GM19467 (cell line): ENCODE data around the gene UQCRC2.
"Not testable (repeated sequence)": the region's sequence is repeated elsewhere in the genome, so short reads cannot be mapped to it uniquely, and the experiment has no call there.

Source experiments
- ATAC-seq: cut with Tn5 transposase; IDR thresholded peaks from one replicate; pipeline ENCODE4 v1.9.1; 2021; ENCODE audit warnings: mild to moderate bottlenecking, moderate library complexity; ENCODE audit not compliant: unreplicated experiment

Gene UQCRC2

DNA sequence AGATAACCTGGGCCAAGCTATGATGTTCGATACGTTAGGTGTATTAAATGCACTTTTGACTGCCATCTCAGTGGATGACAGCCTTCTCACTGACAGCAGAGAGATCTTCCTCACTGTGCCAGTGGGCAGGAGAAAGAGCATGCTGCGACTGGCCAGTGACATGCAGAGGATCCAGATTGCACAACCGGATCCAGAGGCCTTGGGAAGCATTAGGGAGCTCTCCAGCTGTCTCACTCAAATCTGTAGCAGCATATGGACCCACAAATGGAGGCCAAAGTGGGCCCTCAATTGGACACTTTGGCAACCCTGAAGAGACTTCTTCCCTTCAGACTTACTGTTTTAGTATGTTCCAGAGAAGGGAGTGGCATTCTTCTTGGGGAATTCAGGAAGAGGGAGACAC is 26.9 kb downstream of the UQCRC2 start:
- ATAC-seq, result no peak

GRCh38 chr16:21982108-21982507 is 28.9 kb downstream of the UQCRC2 start:
- ATAC-seq, result no peak

GRCh38 chr16:21984062-21984461 is 30.9 kb downstream of the UQCRC2 start:
- ATAC-seq, result no peak

DNA sequence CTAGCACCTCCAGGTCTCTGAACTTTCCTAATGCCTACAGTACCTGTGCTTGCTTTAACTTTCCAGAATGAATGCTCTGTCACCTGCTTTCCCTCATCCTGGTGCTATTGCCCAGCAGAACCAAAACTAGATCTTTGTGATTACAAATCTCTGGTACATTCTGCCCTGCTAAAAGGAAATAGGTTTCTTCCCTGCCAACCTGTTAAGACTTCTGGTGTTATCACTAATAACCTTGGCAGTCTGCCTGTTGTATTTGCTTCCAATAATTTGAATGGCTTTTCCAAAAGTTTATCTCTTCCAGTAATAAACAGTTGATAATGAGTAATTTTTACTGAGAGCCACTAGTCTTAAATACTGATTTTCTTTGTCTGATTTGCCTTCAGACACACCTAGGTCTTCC is 32.4 kb downstream of the UQCRC2 start:
- no peak for ATAC-seq

GRCh38 chr16:21986692-21987246 is 33.6 kb downstream of the UQCRC2 start:
- ATAC-seq, result no peak

DNA sequence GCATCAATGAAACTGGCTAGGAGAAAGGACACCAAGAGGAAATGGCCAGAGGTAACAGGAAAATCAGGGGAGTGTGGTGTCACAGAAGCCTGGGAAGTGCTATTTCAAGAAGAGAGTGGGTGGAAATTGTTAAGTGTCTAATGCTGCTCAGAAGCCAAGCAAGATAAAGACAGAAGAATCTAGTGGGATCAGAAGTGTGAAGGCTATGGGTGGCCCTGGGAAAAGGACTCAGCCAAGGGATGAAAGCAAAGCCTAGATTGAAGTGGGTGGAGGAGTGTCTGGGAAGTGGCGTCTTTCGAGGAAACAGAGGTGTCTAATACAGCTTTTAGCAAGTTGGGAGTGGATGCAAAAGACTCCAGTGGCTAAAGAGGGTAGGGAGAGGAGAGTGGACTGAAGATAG is 34.3 kb downstream of the UQCRC2 start:
- no peak for ATAC-seq

DNA sequence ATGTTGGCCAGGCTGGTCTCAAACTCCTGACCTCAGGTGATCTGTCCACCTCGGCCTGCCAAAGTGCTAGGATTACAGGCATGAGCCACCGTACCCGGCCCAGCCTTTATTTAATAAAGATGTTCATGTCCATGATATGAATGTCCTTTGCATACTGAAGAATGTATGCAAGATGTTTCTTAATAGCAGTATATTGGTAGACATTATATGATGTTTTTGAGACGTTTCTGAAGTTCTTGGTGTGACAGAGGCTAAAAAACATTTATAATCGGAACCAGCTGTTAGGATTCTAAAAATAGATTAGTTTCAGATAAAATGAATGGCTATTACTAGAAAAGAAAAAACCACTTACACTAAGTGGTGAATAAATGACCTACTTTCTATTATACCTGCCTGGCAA is 36.0 kb downstream of the UQCRC2 start:
- ATAC-seq, result no peak

DNA sequence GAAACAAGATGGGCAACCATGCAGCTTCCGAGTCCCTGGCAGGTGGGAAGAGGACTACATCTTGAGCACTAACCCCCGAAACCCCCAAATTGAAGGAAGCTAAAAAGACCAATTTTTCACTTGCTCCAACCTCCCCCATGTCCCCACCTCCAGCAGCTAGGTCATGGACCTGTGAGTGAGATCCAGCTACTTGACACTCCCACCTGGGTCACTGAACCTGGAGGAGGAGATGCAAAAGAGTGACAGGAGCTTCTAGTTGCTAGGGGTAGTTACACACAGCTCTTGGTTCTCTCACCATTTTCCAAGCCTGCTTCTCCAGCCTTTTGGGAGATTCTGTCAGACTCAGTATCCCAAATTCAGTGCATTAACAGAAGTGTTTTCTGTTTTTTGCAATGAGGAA is 36.6 kb downstream of the UQCRC2 start:
- no peak for ATAC-seq

GRCh38 chr16:21990381-21990944 is 37.3 kb downstream of the UQCRC2 start:
- ATAC-seq, result no peak

DNA sequence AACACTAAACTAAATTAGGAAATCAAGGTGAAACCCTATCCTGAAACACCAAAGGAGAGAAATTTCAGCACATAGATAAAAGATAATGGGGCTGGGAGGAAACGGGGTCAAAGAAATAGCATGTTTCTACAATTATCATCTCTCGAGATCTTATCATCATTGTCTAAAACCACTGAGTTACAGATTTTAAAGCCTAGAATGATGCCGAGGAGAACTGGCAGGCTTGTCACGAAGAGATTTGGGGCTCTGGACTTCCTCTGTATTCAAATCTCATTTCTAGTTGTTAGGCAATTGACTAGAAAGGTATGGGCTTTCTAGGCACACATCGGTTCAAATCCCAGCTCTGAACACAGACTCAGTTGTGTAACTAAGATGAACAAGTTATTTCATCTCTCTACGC is 38.5 kb downstream of the UQCRC2 start:
- ATAC-seq, result no peak

GRCh38 chr16:21994856-21995465 is 41.8 kb downstream of the UQCRC2 start:
- ATAC-seq, result no peak

- ATAC-seq, result no peak
These were observed 43.9 kb downstream of the UQCRC2 start for GRCh38 chr16:21996923-21997696.

- ATAC-seq, result no peak
These were observed 44.7 kb downstream of the UQCRC2 start for GRCh38 chr16:21997697-21998480.

DNA sequence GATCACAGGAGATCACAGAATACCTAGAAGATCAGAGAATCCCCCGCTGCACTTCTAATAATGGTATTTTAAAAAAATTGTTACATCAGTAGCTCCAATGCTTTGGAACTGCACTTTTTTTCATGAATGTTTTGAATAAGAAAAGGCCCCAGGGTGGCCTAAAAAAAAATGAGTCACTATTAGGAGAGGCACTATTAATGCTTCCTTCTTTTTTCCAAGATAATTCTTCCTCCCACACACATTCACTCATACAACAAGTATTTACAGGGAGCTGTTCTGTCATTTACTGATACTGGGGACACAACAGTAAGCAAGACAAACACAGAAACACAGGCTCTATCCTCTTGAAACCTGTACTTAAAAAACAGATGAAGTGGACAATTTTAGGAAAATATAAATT is 48.4 kb downstream of the UQCRC2 start:
- no peak for ATAC-seq

DNA sequence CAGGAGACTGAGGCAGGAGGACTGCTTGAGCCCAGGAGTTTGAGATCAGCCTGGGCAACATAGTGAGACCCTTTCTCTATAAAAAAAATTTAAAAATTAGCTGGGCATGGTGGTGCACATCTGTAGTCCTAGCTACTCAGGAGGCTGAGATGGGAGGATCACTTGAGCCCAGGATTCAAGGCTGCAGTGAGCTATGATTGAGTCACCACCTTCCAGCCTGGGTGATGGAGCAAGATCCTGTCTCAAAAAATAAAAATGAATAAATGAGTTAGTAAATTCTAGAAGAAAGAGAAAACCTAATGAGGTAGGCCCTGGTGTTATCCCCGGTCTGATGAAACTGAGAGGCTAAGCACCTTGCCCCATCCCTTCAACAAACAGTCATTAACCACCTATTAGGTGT is 48.9 kb downstream of the UQCRC2 start:
- not testable (repeated sequence) for ATAC-seq

DNA sequence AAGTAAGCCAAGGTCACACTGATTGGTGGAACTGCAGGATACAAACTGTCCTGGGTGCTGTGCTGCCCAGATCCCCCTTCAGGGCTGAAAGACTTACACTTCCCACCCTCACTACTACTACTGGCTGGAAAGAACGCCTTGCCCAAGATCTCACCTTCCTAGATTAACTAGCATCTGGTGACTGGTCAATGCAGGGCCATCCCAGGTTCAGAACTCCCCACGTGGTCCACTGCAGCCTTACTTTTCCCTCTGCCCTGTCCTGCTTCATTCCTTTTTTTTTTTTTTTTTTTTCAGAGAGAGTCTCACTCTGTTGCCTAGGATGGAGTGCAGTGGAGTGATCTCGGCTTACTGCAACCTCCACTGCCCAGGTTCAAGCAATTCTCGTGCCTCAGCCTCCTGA is 50.0 kb downstream of the UQCRC2 start:
- ATAC-seq, result no peak

DNA sequence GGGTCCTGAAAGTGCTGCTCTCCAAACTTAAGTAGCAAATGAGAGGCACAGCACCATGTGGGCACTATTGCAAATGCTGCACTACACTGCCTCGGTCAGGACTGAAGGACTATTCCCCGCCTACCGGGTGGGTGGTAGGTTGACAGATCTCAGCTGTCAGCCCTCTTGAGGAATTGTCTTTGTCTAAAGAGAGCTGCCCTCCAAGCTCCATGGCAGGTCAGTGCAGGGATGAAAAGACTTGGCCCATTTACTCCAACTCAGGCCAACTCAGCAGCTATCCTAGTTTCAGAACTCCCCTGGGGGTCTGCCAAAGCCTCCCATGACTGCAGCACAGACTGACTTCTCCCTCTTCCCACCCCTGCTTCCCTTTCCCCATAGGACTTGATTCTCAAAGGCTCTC is 51.2 kb downstream of the UQCRC2 start:
- no peak for ATAC-seq

DNA sequence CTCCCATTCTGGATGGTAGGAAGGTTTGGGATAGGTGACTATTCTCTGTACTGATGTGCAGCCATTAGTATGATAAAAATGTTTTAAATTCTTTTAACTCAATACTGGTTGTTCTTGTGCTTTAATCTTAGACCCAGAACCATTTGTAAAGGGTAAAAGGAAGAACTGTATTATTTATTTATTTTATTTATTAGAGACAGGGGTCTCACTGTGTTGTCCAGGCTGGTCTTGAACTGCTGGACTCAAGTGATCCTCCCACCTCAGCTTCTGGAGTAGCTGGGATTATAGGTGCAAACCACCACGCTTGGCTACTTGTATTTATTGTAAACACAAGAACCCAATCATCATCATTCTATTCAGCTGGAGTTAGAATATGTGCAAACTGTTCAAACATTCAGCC is 52.6 kb downstream of the UQCRC2 start:
- ATAC-seq, result no peak

- no peak for ATAC-seq
These were observed 53.5 kb downstream of the UQCRC2 start for GRCh38 chr16:22006636-22007035.

DNA sequence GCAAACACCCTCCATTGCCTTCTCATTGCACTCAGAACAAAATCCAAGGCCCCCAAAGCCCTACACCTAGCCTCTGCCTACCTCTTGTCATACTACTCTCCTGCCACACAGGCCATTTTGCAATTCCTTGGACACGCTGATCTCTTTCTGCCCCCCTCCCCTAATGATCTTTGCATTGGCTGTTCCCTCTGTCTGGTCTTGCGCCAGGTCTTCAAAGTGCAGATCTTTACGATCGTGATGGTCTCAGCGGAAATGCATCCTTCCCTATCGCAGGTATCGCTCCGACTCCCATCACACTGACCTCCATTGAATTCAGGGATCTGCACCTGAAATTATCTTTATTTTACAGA is 54.0 kb downstream of the UQCRC2 start:
- no peak for ATAC-seq

- ATAC-seq, result peak; percentile 64
These were observed 54.5 kb downstream of the UQCRC2 start, which contains the start of gene MOSMO for GRCh38 chr16:22007509-22008214. Gene MOSMO (plus strand): TSS chr16:22008111. CDS start chr16:22008302, 191 bp downstream.
